Retina (tissue), 1 donor: Measurements from ENCODE around the gene PSD2.

Experiments
- DNase-seq: peaks from one replicate; pipeline ENCODE4 v3.0.0-alpha.2; 2016

PSD2 gene

DNA sequence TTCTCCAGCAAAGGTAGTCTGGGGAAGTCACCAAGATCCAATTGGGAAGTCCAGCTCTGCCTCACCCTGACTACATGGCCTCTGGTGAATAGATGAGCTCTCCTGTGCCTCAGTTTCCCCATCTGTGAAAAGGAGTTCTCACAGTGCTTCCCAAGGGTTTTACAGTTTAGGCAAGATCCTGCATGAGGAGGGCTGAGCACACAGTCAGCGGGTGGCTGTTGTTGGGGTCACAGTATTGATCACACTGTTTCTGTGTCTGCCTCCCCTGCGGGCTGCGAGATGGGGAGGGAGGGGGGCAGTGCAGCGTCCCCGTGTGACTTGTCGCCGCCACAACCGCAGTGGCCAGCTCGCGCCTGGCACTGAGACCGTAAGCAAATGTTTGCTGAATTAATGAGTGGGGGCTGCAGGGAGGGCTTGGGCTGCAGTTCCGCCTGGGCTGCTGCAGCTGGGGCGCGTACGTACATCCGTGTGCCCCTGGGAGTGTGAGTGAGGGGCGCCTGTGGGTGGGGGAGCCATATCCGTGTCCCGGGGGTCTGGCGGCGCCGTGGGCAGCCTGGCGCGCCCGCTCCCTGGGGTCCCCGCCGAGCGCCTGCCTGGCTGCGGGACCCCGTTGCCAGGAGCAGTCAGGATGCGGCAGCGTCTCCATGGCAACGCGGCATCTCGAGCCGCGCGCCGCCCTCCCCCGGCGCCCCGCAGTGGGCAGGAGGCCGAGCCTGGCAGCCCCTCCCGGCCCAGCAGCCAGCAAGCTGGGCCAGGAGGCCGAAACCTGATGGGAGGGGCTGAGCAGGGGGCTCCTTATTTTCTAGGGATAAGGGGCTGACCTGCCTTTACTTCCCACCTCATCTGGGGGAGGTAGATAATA is 31.4 kb upstream of the PSD2 start:
- DNase-seq = peak; percentile 92

DNA sequence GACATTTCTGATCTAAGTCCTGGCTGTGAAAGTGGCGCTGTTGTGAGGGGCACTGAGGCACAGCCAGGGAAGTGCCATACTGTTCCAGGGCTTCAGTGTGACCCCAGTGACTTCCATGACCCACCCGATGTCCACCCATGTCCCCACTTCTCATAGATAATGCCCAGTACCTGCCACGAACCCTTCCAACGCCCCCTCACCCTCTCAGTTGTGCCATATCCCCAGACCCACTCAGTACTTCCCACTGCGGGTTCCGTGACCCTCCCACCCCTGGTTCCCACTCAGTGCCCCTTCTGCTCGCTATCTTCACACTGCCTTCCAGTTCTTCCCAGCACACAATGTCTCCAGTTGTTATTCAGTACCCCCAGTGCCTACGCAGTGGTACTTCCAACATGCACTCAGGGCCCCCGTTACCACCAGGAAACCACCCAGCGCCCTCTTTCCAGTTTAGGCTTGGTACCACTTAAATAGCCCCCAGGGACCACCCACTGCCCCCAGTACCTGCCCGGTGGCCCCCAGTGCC is 30.7 kb upstream of the PSD2 start:
- DNase-seq = no peak

DNA sequence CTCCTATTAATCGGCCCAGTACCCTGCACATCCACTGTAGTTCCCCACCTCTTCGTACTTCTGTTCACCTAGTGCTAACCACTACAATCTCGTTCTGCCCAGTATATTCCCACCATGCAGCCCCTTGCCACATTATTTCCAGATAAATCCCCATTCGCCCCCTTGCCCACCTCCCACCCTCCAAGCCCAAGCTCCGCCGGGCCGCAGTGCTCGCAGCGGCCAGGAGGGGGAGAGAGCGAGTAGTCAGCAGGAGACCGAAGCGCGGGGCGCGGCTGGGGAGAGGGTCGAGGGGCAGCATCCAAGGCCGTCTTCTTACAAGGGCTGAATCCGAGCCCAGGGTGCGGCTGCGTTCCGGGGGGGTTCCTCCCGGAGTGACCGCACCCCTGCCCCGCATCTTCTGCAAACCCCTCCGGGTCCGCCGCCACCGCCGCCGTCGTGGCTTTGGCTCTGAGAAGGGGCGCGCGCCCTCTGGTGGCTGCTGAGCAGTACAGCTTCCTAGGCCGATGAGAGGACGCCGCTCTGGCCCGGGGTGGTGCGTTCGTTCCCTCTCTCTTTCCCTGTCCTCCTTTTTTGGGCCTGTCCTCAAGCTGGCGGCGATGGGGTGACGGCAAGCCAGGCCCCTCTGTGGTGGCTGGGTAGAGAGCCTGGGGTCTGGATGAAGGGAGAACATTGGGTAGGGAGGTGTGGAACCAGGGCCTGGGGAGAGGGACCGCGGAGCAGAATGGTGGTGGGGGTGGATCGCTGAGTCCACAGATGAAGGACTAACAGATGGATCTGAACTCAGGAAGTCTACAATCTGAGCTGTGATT is 30.0 kb upstream of the PSD2 start:
- peak; percentile 98 for DNase-seq

DNA sequence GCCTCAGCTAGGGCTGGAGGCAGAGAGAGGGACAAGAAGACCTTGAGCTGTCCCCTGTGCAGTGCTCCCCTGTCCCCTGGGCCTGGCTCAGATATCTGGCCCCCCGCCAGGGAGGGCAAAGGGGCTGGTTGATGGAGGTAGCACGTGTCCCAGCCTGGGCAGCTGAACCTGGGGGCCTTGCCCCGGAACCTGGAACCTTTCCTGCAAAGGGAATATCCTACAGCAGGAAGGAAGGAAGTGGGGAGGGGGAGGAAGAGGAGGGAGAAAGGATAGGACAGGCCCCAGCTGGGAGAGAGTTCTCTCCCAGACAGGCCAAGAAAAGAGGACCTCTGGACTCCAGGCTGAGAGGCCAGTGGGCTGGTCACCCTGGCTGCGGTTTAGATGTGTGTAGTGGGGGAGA is 27.6 kb upstream of the PSD2 start:
- no peak for DNase-seq

DNA sequence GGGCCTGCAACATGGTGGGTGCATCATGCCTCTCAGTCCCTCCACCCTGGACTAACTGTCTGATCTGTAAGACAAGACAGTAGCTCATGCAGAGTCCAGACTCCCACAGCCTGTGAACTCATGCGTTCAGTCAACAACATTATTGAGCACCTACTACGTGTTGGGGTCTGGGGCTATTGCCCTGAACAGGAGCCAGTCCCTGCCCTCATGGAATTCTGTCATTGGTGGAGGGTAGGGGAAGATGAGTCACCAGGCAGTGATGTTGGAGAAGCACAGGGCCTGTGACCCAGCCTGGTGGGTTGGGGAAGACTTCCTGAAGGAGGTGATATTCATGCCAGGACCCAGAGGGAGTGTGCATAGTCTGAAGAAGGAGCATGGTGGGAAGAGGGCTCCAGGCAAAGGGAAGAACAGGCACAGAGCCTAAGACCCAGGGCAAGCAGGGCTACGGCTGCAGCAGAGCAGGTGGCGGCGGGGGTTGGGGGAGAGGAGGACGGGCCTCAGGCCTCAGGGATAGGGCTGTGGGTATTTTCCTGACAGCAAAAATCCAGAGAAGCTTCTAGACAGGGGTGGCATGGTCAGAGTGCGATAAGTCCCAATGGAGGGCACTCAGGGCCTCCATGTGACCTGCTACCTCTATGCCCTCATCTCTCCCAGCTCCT is 26.7 kb upstream of the PSD2 start:
- no peak for DNase-seq

DNA sequence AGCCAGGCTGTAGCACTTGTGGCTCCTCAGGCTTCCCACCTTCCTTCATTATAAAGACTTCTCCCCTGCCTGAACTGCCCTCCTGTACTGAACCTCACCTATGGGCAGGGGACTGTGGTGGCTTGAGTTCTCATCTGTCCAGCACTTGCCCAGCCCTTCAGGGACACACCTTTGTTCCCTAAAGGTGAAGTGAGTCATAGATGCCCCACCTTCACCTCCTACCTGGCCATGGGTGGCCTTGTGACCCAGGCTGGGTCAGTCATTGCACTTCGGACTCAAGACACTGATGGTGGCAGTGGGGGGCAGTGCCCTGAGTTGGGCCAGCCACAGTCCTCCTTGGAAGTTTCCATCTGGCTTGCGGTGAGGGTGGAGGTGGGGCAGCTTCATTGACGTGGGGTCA is 26.1 kb upstream of the PSD2 start:
- no peak for DNase-seq

DNA sequence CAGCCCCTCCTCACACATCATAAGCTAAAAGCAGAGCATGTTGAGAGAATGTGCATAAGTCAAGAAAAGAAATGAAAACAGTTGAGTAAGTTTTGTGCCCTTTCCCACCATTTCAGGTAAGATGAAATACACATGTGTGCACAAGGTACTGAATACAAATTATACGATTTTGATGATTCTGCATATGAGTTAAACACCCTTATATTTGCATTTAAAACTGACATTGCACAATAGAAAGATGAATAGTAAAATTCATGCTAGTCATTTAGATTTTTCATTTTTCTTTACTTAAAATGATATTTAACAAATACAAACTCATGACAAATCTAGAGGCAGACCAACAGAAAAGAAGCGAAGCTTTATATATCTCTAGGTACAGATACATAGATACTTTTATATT is 24.9 kb upstream of the PSD2 start:
- DNase-seq = no peak

DNA sequence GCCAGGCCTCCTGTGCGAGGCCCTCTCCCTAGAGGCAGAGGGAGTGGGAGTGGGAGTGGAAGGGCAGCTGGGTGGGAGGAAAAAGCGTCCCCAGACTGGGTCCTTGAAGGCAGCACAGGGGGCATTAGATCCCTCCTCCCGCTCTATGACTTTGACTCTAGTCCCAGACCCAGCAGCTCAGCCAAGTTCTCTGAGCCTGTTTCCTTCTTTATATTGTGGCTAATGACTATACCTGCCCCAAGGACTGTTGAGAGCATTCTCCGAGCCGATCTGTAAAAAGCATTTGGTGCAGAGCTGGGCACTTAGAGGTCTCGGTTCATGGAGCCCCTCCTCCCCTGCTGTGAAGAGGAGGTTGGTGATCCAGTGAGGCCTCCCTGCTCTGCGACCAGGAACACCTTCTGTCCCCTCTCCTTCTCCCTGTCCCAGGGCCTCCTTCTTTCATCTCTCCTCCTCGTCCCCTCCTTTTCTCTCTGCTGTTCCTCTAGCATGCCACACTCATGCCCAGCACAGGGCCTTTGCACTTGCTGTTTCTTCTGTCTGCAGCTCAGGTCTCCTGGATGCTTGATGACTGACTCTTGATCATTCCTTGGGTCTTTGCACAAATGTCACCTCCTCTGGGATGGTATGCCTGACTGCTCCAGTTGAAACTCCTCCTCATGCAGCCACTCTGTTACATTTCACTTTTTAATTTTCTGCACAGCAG is 23.4 kb upstream of the PSD2 start:
- no peak for DNase-seq

DNA sequence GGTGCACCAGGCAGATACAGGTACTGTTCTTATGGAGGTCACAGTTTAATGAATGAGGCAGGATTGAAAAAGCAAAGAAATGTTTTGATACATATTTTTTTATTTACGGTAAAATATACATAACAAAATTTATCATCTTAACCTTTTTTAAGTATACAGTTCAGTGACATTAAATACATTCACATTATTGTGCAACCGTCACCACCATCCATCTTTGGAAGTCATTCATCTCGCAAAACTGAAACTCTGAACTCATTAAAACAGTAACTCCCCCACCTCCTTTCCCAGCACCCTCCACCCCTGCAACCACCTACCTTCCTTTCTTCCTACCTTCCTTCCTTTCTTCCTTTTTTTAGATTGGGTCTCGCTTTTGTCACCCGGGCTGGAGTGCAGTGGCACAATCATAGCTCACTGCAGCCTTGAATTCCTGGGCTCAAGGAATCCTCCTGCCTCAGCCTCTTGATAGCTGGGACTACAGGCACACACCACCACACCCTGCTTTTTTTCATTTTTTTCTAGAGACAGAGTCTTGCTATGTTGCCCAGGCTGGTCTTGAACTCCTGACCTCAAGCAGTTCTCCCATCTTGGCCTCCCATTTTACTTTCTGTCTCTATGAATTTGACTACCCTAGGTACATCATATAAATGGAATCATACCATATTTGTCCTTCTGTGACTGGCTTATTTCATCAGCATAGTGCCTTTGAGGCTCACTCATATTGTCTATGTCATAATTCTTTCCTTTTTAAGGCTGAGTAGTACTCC is 22.5 kb upstream of the PSD2 start:
- DNase-seq = no peak

DNA sequence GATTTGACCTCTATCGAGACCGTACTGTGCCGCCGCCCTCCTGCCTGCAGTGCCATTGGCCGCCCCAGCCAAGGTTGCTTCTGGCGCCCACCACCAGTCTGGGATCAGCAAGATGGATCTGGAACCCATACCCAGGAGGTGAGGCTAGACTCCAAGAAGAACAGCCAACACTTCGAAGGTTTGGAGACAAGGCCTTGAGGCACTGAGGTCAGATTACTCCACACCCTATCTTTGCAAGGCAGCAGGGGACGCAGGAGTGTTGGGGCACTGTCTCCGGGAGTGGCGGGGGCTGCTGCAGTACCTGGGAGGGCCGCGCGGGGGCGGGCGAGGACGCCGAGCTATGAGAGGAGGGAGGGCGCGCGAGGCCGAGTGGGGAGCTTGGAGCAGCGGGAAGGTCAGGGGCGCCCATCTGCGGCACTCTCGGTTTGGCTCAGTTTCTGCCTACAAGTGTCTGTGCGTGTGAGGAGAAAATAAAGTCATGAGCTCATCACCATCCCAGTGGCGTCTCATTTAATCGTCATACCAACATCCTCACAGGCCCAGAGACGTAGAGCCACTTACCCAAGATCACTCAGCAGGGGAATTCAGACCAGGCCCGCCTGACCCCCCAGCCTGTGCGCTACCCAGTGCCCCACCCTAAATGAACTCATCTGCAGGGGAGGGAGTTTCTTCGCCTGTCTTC is 20.5 kb upstream of the PSD2 start:
- peak; percentile 86 for DNase-seq

DNA sequence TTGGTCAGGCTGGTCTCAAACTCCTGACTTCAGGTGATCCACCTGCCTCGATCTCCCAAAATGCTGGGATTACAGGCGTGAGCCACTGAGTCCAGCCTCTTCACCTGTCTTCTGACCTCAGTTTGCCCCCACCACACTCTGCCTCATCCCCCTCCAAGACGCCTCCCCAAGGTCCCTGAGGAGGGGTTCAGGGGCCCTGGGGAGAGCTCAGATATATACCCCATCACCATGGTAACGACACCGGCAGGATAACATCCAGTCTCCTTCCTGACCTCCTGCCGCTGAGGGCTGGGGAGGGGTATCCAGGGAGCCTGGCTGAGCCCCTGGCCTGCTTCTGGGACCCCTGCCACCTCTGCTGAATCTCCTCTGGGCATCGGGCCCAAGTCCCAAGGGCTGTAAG is 19.7 kb upstream of the PSD2 start:
- DNase-seq = no peak

DNA sequence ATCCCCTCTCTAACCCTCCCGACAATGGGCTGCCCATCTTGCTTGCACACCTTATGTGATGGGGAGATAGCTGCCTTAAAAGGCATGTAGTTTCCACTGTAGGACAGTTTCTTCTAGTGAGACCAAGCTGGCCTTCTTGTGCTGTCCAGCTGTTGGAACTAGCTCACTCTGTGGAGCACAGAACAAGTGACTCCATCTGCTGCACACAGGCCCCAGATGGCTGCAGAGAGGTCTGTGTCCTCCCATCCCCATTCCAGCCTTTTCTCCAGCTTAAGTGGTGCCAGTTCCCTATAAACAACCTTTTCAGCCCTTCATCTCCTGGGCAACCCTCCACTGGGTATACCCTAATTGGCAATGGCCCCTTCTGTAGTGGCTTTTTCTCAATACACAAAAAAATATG is 18.7 kb upstream of the PSD2 start:
- DNase-seq = peak; percentile 48

DNA sequence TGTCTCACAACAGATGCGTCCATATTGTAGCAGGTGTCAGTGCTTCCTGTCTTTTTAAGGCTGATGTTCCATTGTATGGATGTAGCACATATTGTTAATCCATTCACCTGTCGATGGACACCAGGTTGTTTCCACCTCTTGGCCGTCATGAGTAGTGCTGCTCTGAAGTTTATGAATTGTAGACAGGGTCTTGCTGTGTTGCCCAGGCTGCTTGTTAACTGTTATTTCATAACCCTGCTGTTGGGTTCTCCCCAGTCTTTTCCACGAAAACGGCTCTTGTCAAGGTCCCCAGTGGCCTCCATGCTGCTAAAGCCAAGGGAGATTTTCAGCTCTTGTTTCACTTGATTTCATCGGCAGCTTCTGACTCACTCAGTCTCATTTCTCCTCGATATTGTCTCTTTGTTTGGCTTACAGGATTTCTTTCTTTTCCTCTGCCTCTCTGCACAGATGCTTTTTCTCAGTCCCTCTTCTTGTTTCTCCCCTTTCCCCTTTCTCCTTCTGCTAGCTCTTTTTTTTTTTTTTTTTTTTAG is 12.1 kb upstream of the PSD2 start:
- DNase-seq = no peak

DNA sequence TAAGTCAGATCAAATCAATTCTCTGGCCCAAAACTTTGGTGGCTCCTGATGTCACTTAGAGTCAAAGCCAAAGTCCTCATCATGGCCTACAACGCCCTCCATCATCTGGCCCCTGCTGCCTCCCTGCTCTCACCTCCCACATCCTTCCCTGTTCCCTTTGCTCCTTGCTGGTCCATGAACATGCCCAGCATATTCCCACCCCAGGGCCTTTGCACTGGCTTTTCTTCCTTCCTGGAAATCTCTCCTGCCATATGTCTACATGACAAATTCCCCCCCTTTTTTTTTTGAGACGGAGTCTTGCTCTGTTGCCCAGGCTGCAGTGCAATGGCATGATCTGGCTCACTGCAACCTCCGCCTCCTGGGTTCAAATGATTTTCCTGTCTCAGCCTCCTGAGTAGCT is 11.1 kb upstream of the PSD2 start:
- DNase-seq = no peak

DNA sequence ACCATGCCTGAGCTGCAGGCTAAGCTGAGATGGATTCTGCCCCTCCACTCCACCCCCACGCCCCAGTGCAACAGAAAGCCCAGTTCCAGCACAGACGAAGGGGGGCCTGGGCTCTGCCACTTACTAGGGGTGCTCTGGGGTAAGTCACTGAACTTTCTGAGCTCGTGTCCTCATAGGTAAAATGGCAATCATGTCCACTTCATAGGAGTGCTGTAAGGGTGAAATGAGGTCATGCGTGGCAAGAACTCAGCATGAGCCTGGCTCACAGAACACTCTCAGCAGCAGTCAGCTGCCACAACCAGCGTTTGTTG is 8.4 kb upstream of the PSD2 start:
- no peak for DNase-seq

DNA sequence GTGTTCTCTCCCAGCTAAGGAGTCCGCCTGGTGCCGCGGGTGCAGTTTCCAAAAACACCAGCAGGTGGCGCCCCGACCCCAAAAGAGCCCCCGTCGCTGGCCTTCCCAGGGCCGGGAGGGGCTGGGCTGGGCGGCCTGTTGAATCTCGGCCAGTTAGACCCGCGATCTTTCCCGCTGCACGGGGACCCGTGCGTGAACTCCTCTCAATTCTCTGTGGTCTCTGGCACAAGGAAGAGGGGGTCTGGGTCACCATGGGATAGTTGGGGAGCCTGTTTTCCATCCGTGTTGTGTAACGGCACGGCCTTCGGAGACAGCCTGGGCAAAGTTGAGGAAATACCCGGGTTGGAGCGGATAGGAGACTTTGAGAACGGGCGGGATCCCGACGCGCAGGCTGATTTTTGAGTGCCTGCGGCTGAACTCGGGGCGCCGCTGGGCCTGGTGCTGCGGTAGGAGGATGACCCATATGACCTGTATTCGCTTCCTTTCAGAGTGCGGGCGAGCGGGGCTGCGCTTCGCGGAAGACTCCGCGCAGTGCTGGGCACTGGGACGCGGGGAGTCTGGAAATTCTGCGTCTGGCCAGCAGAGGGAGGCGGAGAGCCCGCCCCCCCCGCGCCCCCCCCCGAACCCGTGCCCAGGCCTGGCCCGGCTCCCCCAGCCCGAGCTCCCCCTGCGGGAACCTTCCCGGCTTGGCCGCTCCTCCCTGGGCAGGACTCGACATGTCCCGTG is 7.9 kb upstream of the PSD2 start:
- peak; percentile 98 for DNase-seq

DNA sequence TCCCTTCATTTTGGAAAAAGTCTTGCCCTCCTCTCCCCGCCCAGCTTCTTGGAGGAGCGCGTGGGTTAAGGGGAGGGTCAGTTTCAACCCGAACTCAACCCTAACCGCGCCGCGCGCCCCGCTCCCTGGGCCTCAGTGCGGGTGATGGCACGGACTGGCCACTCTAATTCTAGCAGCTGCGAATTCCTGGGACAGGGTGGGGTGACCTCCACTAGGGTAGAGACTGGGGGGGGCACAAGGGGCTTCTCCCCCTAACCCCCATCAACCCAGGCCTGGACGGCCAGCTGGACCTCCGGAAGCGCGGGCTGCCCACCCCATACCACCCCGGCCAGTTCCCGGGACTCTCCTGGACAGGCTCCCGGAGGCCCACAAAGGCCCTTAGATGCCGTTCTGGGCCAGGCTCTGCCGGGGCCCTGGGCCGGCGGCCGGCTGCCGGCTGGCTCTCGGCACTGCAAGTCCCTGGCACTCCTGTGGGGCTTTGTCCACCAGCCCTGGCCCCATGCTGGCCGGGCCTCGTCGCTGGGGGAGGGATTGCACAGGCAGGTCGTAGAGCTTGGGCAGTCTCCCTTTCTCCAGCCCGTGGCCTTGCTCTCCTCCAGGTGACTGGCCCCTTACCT is 7.2 kb upstream of the PSD2 start:
- DNase-seq = peak; percentile 64

DNA sequence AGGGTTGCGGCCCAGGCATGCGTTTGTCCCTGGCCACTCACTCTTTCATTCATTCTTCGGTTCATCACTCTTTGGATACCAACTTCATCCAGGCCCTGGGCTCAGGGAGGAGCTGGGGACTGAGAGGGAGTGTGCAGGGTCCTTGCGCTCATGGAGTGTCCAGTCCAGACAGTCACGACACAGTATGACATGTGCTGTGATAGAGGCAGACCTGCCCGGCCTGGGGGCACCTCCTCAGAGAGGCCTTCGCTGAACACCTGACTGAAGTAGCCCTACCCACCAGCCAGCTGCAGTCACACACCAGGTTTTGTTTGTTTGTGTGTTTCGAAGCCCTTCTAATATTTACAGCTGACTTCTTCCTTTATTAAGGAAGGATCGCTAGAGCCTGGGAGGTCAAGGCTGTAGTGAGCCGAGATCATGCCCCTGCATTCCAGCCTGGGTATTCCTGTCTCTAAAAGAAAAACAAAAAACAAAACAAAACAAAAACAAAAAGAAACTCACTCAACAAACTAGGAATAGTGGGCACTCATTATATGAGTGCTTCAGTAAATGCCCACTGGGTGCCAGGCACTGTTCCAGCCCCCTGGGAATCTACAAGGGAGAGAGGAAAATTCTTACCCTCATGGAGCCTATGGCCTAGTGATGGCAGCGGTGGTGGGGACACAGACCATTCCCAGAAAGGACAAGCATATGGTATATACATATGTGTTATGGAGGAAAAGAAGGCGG is 6.3 kb upstream of the PSD2 start:
- DNase-seq = peak; percentile 23

DNA sequence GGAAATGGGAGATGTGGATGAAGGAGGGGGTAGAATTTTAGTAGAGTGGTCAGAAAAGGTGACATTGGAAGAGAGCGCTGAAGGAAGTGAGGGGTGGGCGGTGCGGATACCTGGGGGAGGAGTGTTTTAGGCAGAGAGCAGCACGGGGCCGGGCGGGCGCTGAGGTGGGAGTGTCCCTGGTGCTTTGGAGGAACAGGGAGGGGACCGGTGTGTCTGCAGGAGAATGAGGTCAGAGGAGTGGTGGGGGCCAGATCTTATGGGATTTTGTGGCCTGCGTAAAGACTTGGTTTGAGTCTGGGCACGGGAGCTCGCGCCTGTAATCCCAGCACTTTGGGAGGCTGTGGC is 5.8 kb upstream of the PSD2 start:
- DNase-seq = no peak

DNA sequence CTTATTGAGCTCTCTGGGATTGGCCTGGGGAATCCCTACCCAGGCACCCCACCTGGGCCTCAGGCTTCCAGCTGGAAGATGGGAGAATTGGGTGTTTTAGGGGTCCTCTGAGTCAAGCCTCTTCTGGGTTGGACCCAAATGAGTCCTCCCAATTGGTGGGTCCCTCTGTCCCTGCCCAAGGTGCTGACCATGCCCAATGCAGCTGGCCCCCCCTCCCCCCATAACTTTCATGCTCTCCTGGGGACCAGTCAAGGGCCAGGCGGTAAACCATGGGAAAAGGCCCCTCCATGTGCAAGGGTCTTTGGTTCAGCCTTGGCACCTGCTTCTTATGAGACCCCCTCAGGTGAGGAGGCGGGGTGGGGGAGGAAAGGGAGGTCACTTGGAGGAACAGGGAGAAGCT is 3.4 kb upstream of the PSD2 start:
- DNase-seq = no peak
